Pancreas (tissue), 10 donors: ENCODE measurements around the gene MXI1. TPM values are rescaled to one million over a fixed set of nuclear protein-coding genes. Genes with fewer than 3 reads are reported as not detected.

Experiments
- ATAC-seq, 4 donors: fragments of 200-7000 bp; cut with Tn5 transposase; one replicate each; pipeline versions ENCODE4 v1.8.0 to v1.9.1; 2020; ENCODE audit warnings: mild to moderate bottlenecking in 4 of 4, moderate library complexity in 4 of 4
- DNase-seq, 6 donors: peaks; one replicate each; pipeline ENCODE4 v3.0.0-alpha.2; 2020
- FAIRE-seq: peaks from 2 replicates; lab custom pipeline; 2012; peaks lifted over from hg19 to GRCh38; lab: Jason Lieb, UNC
- H3K27ac ChIP-seq, 4 donors: fragments of 200-600 bp; sonication (generic); 1 replicate in 3 of 4; 2 replicates in 1 of 4; pipeline versions ENCODE4 v1.5.0 to v1.8.0; 2020
- H3K27me3 ChIP-seq, 4 donors: fragments of 200-600 bp; one replicate each; pipeline ENCODE4 v1.8.0; 2021
- H3K36me3 ChIP-seq, 3 donors: fragments of 200-600 bp; sonication (generic) in 1 of 3; one replicate each; pipeline versions ENCODE4 v1.5.0 to v1.8.0; 2020 to 2021
- H3K4me1 ChIP-seq, 3 donors: fragments of 200-600 bp; one replicate each; pipeline ENCODE4 v1.8.0; 2021
- H3K4me3 ChIP-seq, 4 donors: fragments of 200-600 bp; sonication (generic) in 2 of 4; one replicate each; pipeline versions ENCODE4 v1.5.0 to v1.8.0; 2020 to 2021
- H3K9me3 ChIP-seq, 4 donors: fragments of 200-600 bp; one replicate each; pipeline ENCODE4 v1.8.0; 2021
- WGBS, 2 donors: extraction: QIAGEN DNeasy Blood & Tissue Kit; methylation state at CpG; one replicate each; pipeline ENCODE4 v1.1.7; 2013; 5-methylcytosine and 5-hydroxymethylcytosine counted together
- intact Hi-C, 3 donors: fragments of 100-400 bp; cut with DNase I; formaldehyde crosslinking; loops; one replicate each; pipeline versions ENCODE4 v1.11.1 to v1.14.2; 2022
- polyA plus RNA-seq, 2 donors: library from polyadenylated mRNA; stranded (reverse); fragments of 200-250 nt; gene quantifications; one replicate each; pipeline ENCODE4 v1.2.3, GENCODE V29; 2013
- total RNA-seq, 6 donors: library from RNA; stranded (reverse); fragmentation: NEBNext Ultra II Directional in 4 of 6; extraction: Animal tissue kit (Norgen Biotek cat#: 25700) in 4 of 6; gene quantifications; one replicate each; pipeline versions ENCODE4 v1.2.1 to v1.2.4, GENCODE V29; 2021 to 2023
- TF ChIP-seq, protein P1 (sequence below), 4 donors: fragments of 200-600 bp; sonication (generic) in 3 of 4; IDR thresholded peaks; one replicate each; pipeline versions ENCODE4 v1.5.0 to v1.8.0; 2021; ENCODE audit warnings: antibody characterized with exemption in 4 of 4
- donor health status: healthy with polysubstance abuse.
- donor health status: DM: no; HTN: no; CAD: no; lungs with moderate emphysema.
- donor health status: DM: no; HTN: no; CAD: no.
- donor health status: control.
- donor health status: control.
- donor health status: Bipolar disorder and iron deficiency.
- donor health status: DM: yes; HTN: yes; CAD: no.
- donor health status: DM: no; HTN: no; CAD: no.
- donor health status: DM: no; HTN: no; CAD: no.
- donor health status: DM: yes; HTN: yes; CAD: no.

Gene MXI1
- total and polyA plus RNA-seq, 8 donors: 8.2 to 30.5 (median 21.5) TPM

DNA sequence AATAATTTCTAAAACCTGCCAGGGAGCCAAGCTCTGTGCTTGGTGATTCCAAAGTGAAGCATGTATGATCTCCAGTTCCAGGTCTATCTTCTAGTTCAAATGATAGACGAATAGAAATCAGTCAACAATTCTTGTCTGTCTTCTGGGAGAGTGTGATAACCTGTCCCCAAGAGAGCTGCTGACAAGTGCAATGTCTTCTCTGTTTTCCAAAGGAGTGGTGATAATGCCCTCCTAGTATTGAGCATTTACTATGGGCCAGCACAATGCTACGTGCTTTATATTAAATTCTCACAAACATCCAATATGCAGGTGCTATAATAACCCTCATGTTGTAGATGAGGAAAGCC is 10.2 kb downstream of the MXI1 start:
- no peak overlapping the region for H3K4me3 ChIP-seq
- 74 to 77% methylated on average over 2 of the region's 2 CpGs for WGBS, 2 donors
- H3K27ac ChIP-seq: peak overlapping the region in 2 of 4 donors; percentile 24 to 44
- TF ChIP-seq, protein P1, sequence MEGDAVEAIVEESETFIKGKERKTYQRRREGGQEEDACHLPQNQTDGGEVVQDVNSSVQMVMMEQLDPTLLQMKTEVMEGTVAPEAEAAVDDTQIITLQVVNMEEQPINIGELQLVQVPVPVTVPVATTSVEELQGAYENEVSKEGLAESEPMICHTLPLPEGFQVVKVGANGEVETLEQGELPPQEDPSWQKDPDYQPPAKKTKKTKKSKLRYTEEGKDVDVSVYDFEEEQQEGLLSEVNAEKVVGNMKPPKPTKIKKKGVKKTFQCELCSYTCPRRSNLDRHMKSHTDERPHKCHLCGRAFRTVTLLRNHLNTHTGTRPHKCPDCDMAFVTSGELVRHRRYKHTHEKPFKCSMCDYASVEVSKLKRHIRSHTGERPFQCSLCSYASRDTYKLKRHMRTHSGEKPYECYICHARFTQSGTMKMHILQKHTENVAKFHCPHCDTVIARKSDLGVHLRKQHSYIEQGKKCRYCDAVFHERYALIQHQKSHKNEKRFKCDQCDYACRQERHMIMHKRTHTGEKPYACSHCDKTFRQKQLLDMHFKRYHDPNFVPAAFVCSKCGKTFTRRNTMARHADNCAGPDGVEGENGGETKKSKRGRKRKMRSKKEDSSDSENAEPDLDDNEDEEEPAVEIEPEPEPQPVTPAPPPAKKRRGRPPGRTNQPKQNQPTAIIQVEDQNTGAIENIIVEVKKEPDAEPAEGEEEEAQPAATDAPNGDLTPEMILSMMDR (IDR thresholded peaks at IDR 0.05): no peak
- intact Hi-C loops: no loop called here
- no peaks in the 10 kb centered on the region for H3K36me3 ChIP-seq
- H3K4me1 ChIP-seq: peaks cover 13 to 47% (median 37%) of the 10 kb centered on the region in 3 donors
- FAIRE-seq: no peak
- no peaks in the 10 kb centered on the region for H3K9me3 ChIP-seq
- H3K27me3 ChIP-seq: no peaks in the 10 kb centered on the region
- DNase-seq: no peak
- ATAC-seq: no peak

DNA sequence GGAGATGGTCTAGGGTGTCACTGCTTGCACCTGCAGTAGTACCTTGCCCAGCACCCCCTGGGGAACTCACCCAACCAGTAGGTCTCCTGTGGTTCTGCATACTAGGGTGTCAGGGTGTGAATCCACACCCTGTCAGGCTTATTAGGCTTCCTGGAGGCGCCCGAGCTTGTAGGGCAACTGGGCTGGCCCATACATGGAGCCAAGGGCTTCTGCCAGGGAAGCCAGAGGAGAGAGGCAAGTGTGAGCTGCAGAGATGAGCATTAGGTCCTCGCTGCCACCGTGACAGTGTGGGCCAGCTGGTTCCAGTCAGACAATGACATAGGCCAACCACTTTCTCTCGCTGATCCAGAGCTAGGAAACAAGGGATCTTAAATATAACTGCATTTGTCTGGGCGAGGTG is 11.2 kb downstream of the MXI1 start:
- Histone ChIP-seq H3K9me3 (no peaks in the 10 kb centered on the region), H3K36me3 (no peaks in the 10 kb centered on the region), H3K27ac (no peak overlapping the region), H3K27me3 (no peaks in the 10 kb centered on the region), H3K4me3 (no peak overlapping the region), H3K4me1 (peaks cover 13 to 46% (median 27%) of the 10 kb centered on the region in 3 donors)
- no peak for ATAC-seq
- DNase-seq: no peak
- FAIRE-seq: no peak
- WGBS, 2 donors: 88 to 93% methylated on average over 6 of the region's 6 CpGs
- intact Hi-C loops: no loop called here
- TF ChIP-seq, protein P1 (IDR thresholded peaks at IDR 0.05): no peak

DNA sequence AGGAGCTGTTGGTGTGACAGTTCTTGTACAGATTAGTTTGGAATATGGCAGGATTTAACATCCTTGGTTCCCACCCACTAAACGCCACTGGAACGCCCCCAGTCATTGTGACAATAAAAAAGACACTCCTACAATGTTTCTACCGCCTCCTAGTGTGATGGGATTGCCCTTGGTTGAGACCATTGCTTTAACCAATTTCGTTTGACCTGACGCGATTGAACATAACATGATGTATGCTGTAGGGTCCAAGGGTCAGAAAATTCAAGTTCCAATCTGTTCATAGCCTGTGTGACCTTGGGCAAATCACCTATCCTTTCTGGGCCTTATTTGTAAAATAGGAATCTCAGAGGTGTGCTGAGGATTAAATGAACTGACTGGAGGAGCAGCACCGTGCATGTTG is 12.5 kb downstream of the MXI1 start:
- H3K27me3 ChIP-seq: no peaks in the 10 kb centered on the region
- WGBS, 2 donors: 52 to 55% methylated on average over 7 of the region's 7 CpGs
- H3K4me3 ChIP-seq: no peak overlapping the region
- peaks cover 5 to 35% (median 23%) of the 10 kb centered on the region in 3 donors for H3K4me1 ChIP-seq
- H3K9me3 ChIP-seq: no peaks in the 10 kb centered on the region
- TF ChIP-seq, protein P1 (IDR thresholded peaks at IDR 0.05): no peak
- intact Hi-C loops: loop anchor here in 1 of 3 donors (10.0 kb wide), 1 partner anchor 85 kb away; no protein-coding TSS in a partner anchor
- peak overlapping the region in 2 of 4 donors; percentile 22 to 31 for H3K27ac ChIP-seq
- FAIRE-seq: no peak
- peak in 1 of 4 donors; percentile 4 for ATAC-seq
- DNase-seq: no peak
- H3K36me3 ChIP-seq: no peaks in the 10 kb centered on the region

DNA sequence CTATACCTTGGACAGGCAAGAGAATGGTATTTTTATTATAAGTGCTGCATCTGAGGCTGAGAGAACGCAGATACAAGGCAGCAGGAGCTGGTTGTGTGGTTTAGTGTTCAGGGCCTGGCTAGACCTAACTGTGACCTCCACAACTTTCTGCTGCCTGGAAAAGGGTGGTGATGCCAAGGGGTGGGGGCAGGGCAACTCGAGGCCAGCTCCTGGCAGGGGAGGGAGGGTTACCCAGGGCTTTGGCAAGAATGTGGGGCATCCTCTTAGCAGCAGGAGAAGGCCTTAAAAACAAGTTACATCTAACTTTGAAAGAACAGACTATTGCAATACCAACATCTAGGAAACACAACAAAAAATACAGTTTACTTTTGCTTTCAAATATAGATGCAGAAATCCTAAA is 13.0 kb downstream of the MXI1 start:
- Histone ChIP-seq H3K27me3 (no peaks in the 10 kb centered on the region), H3K36me3 (no peaks in the 10 kb centered on the region), H3K4me3 (no peak overlapping the region), H3K9me3 (no peaks in the 10 kb centered on the region), H3K4me1 (peaks cover 5 to 37% (median 23%) of the 10 kb centered on the region in 3 donors), H3K27ac (peak overlapping the region in 2 of 4 donors; percentile 22 to 31)
- WGBS, 2 donors: 24 to 31% methylated on average over 2 of the region's 2 CpGs
- FAIRE-seq: no peak
- peak in 4 of 6 donors; percentile 53 to 66 (median 61) for DNase-seq
- TF ChIP-seq, protein P1 (IDR thresholded peaks at IDR 0.05): no peak
- peak; percentile 26 to 61 (median 44) for ATAC-seq
- intact Hi-C loops: loop anchor here in 1 of 3 donors (10.0 kb wide), 1 partner anchor 86 kb away; no protein-coding TSS in a partner anchor

DNA sequence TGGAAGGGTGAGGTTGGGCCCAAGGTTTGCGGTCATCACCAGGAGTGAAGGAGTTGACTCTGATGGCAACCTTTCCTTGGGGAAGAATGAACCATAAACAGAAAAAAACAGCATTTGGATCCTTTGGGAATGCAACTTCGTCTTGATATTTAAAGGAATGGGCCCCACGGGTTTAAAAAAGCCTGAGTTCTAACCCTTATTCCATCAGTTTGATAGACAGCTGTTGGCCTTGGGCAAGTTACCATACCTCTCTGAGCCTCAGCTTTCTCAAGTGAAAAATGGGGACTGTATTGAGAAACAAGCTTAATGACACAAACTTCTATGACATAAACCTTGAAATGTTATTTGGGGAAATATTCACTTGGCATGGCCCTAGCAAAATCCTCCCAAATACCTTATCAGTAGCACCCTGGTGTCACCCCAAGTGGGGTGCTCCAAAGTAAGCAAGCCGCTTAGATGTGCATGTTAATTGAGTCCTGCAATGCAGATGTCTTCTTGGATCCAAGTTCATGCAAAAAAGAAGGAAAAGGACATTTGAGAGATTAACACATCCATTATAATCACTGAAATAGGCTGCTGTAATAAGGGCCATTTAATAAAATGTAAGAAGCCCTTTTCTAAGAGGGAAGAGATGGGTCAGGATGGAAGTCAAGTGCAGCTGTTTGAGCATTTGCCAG is 13.8 kb downstream of the MXI1 start:
- Histone ChIP-seq H3K4me3 (peak overlapping the region in 2 of 4 donors; percentile 18 to 27), H3K27me3 (no peaks in the 10 kb centered on the region), H3K4me1 (peaks cover 5 to 30% (median 18%) of the 10 kb centered on the region in 3 donors), H3K27ac (peak overlapping the region; percentile 4 to 80 (median 55)), H3K36me3 (no peaks in the 10 kb centered on the region), H3K9me3 (no peaks in the 10 kb centered on the region)
- TF ChIP-seq, protein P1 (IDR thresholded peaks at IDR 0.05): no peak
- intact Hi-C loops: loop anchor here in 1 of 3 donors (10.0 kb wide), 1 partner anchor 86 kb away; no protein-coding TSS in a partner anchor
- 68 to 78% methylated on average over 4 of the region's 4 CpGs for WGBS, 2 donors
- ATAC-seq: no peak
- DNase-seq: no peak
- no peak for FAIRE-seq
